Urinary bladder (tissue), 4 donors: ENCODE measurements around the gene NIPA2. TPM values are rescaled to one million over a fixed set of nuclear protein-coding genes. Genes with fewer than 3 reads are reported as not detected.

ENCODE experiments used
- DNase-seq: peaks from one replicate; pipeline ENCODE4 v3.0.0-alpha.2; 2015; ENCODE audit errors: extremely low spot score
- H3K27ac ChIP-seq: one replicate; pipeline ENCODE4 v1.5.1; 2013; ENCODE audit warnings: low read depth, mild to moderate bottlenecking, moderate library complexity
- H3K36me3 ChIP-seq: one replicate; pipeline ENCODE4 v1.6.1; 2013; ENCODE audit warnings: mild to moderate bottlenecking, moderate library complexity; ENCODE audit not compliant: insufficient read depth
- H3K4me1 ChIP-seq: one replicate; pipeline ENCODE4 v1.6.1; 2013; ENCODE audit warnings: mild to moderate bottlenecking, moderate library complexity; ENCODE audit not compliant: insufficient read depth
- H3K4me3 ChIP-seq: one replicate; pipeline ENCODE4 v1.5.1; 2013; ENCODE audit warnings: low read depth, low read length
- WGBS: extraction: QIAGEN DNeasy Blood & Tissue Kit; methylation state at CpG from one replicate; pipeline ENCODE4 v1.1.7; 2013; 5-methylcytosine and 5-hydroxymethylcytosine counted together
- polyA plus RNA-seq: library from polyadenylated mRNA; stranded (reverse); fragments of 200-250 nt; gene quantifications from one replicate; pipeline ENCODE4 v1.2.3, GENCODE V29; 2013
- total RNA-seq: library from RNA; depleted of rRNA; stranded (reverse); fragments of >200 nt; gene quantifications from one replicate; pipeline ENCODE4 v1.2.3, GENCODE V29; 2014
- donor health status: healthy with polysubstance abuse.
- donor health status: healthy.

The NIPA2 gene
- total and polyA plus RNA-seq, 2 donors, result 32.5 to 47.6 TPM

DNA sequence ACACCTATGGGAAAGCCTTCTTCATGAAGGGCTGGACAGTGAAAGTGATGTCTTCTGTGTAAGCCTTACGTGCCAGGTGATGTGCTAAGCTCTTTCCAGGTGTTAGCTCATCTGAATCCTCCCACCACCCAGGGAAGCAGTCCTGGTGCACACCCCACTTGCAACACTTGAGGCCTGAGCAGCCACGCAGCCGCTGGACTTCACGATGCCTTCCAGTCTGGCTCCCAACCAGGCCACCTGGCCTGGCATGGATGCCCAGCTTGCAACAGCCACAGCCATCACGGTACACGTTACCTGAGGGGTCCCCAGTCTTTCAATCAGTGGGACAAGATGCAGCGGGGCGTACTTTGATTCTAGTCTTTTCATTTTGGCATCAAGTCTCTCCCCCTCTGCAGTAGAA lies 35.8 kb downstream of the NIPA2 start:
- Histone ChIP-seq H3K27ac (no peak overlapping the region), H3K4me3 (no peak overlapping the region), H3K36me3 (peaks cover 2% of the 10 kb centered on the region), H3K4me1 (no peaks in the 10 kb centered on the region)
- DNase-seq, result no peak
- WGBS, result 96% methylated on average over 8 of the region's 8 CpGs

GRCh38 chr15:22874966-22875365 lies 36.5 kb downstream of the NIPA2 start:
- WGBS, result 95% methylated on average over 7 of the region's 7 CpGs
- no peak for DNase-seq
- H3K27ac ChIP-seq, result no peak overlapping the region
- H3K4me3 ChIP-seq, result no peak overlapping the region
- H3K36me3 ChIP-seq, result peaks cover 2% of the 10 kb centered on the region
- no peaks in the 10 kb centered on the region for H3K4me1 ChIP-seq

DNA sequence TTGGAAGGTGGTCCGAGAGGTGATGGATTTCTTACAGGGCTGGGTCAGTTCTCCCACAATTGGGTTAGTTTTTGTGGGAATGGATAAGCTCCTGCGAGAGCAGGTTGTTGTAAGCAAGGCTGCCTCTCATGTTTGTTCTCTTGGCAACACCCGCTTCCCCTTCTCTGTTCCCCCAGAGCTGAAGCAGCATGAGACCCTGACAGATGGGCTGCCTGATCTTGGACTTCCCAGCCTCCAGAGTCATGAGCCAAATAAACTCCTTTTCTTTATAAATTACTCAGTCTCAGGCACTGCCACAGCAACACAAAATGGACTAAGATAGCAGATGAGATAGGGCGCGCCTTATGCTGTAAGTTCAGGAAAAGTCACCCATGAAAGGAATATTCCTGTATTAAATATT lies 38.7 kb downstream of the NIPA2 start:
- DNase-seq, result no peak
- 97% methylated on average over 5 of the region's 5 CpGs for WGBS
- Histone ChIP-seq H3K4me1 (no peaks in the 10 kb centered on the region), H3K36me3 (peaks cover 5% of the 10 kb centered on the region), H3K27ac (no peak overlapping the region), H3K4me3 (no peak overlapping the region)

- 96% methylated on average over 8 of the region's 8 CpGs for WGBS
- peaks cover 6% of the 10 kb centered on the region for H3K36me3 ChIP-seq
- no peak overlapping the region for H3K4me3 ChIP-seq
These were observed 39.1 kb downstream of the NIPA2 start for GRCh38 chr15:22877607-22878006.

DNA sequence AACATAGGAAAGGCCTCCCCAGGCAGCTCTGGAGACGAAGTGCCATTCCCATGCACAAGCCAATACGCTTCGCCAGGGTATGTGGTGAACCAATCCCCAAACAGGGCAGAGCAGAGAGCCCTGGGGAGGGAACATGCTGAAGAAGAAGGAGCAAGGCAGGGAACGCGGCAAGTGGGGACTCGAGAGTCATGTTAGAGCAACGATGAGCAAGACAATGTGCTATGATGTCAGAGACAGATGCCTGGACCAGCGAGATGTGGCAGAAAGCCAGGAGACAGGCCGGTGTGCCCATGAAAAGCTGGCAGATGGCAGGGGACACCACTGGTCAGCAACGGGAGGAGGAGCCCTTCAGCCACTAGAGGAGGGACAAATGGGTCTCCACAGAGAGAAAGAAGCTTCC lies 39.6 kb downstream of the NIPA2 start:
- Histone ChIP-seq H3K36me3 (peaks cover 6% of the 10 kb centered on the region), H3K4me1 (no peaks in the 10 kb centered on the region), H3K27ac (no peak overlapping the region), H3K4me3 (no peak overlapping the region)
- 90% methylated on average over 10 of the region's 10 CpGs for WGBS
- no peak for DNase-seq

More at GRCh38 chr15:22877607-22878006, 39.1 kb downstream of the NIPA2 start:
- Histone ChIP-seq H3K27ac (no peak overlapping the region), H3K4me1 (no peaks in the 10 kb centered on the region)
- no peak for DNase-seq

DNA sequence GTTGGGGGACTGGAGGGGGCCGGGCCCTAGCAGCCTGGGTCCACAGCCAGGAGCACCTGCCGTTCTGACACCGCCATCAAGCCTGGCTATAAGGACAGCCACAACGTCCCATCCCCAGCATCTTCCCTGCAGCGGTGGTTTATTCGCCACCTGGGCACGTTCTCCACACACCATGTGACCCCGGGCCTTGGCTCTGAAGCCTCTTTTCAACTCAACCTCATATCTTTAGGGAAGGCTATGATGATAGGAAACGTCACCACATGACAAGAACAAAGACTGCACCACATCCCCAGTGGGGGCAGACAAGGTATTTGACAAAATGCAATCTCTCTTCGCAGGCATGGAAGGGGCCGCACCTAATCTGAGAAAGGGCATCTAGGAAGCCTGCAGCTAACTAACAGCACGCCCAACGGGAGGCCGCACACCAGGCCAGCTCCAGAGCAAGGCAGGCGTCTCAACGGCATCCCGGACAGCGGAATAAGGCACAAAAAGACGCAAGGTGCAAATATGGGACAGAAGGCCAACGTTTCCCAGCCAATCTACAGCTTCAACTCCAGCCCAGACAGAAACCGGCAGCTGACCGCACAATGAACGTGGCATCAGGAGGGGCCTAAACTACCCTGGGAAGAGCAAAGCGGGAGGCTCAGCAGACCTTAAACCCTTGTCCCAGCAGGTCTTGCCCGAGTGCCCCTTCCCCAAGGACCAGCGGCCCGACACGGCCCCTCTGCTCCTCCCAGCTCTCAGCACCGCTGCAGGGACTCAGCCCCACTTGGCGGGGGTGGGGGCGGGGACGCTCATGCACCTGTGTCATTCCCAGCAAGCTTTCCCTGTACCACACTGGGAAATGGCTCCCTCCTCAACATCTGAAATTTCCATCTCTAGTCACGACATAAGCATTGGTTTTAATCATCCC lies 41.9 kb downstream of the NIPA2 start:
- Histone ChIP-seq H3K4me1 (no peaks in the 10 kb centered on the region), H3K27ac (no peak overlapping the region), H3K4me3 (no peak overlapping the region), H3K36me3 (peaks cover 6% of the 10 kb centered on the region)
- WGBS, result 93% methylated on average over 33 of the region's 33 CpGs
- DNase-seq, result no peak

GRCh38 chr15:22880981-22881738 lies 42.7 kb downstream of the NIPA2 start:
- DNase-seq, result no peak
- 92% methylated on average over 19 of the region's 19 CpGs for WGBS
- H3K36me3 ChIP-seq, result peaks cover 6% of the 10 kb centered on the region

DNA sequence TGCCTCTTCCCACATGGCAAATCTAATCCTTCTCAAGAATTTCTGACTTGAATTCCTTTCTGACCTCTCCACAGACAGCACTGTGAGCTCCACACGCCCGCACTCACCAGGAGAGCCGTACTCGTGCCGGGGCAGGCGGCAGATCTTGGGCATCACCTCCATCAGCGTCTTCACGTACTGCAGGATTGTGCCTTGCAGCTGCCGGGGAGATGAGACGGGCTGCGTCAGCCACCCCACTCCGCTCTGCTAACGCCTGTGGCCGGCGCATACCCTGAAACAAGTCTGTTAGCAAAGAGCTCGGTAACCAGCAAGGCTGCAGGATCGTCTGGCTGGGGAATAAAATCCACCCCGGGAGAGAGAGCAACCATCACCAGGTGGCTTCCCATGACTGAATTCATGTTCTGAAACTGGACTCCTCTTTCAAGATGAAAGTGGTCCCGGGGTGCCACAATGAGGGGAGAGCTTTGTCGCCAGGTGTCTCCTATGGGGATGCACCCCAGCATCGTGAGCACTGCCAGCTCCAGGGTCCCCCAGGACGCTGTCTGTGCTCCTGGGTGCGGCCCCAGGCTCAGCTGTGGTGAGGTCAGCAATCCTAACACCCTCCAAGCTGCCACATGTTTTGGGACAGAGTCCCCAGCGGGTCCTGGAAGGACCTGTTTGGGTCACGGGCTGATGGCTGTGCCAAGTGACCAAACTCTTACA lies 43.4 kb downstream of the NIPA2 start:
- WGBS, result 97% methylated on average over 25 of the region's 25 CpGs
- Histone ChIP-seq H3K27ac (no peak overlapping the region), H3K4me1 (no peaks in the 10 kb centered on the region), H3K4me3 (no peak overlapping the region), H3K36me3 (peaks cover 4% of the 10 kb centered on the region)
- DNase-seq, result no peak

More at GRCh38 chr15:22880981-22881738, 42.7 kb downstream of the NIPA2 start:
- no peak overlapping the region for H3K4me3 ChIP-seq
- H3K4me1 ChIP-seq, result no peaks in the 10 kb centered on the region
- no peak overlapping the region for H3K27ac ChIP-seq

GRCh38 chr15:22883196-22883595 lies 44.7 kb downstream of the NIPA2 start:
- no peak overlapping the region for H3K4me3 ChIP-seq
- no peak overlapping the region for H3K27ac ChIP-seq
- no peak for DNase-seq
- peaks cover 4% of the 10 kb centered on the region for H3K36me3 ChIP-seq
- 97% methylated on average over 13 of the region's 13 CpGs for WGBS
- no peaks in the 10 kb centered on the region for H3K4me1 ChIP-seq

GRCh38 chr15:22884344-22884743 lies 45.9 kb downstream of the NIPA2 start:
- DNase-seq, result no peak
- H3K36me3 ChIP-seq, result peaks cover 4% of the 10 kb centered on the region
- 62% methylated on average over 1 of the region's 1 CpG for WGBS
- H3K4me1 ChIP-seq, result no peaks in the 10 kb centered on the region
- no peak overlapping the region for H3K4me3 ChIP-seq
- no peak overlapping the region for H3K27ac ChIP-seq

GRCh38 chr15:22885120-22885519 lies 46.7 kb downstream of the NIPA2 start:
- no peaks in the 10 kb centered on the region for H3K4me1 ChIP-seq
- H3K27ac ChIP-seq, result no peak overlapping the region
- no peak overlapping the region for H3K4me3 ChIP-seq
- 95% methylated on average over 6 of the region's 6 CpGs for WGBS
- H3K36me3 ChIP-seq, result peaks cover 4% of the 10 kb centered on the region
- no peak for DNase-seq

- Histone ChIP-seq H3K4me3 (no peak overlapping the region), H3K27ac (no peak overlapping the region), H3K4me1 (no peaks in the 10 kb centered on the region), H3K36me3 (no peaks in the 10 kb centered on the region)
- WGBS, result 84% methylated on average over 14 of the region's 14 CpGs
- DNase-seq, result no peak
These were observed 48.9 kb downstream of the NIPA2 start for GRCh38 chr15:22887157-22887951.
